COLO829 (cell line): Measurements from ENCODE around the gene DIAPH2.

ENCODE experiments used
- DNase-seq: peaks from one replicate; pipeline ENCODE4 v3.0.0; 2012; ENCODE audit warnings: low spot score

Gene DIAPH2

DNA sequence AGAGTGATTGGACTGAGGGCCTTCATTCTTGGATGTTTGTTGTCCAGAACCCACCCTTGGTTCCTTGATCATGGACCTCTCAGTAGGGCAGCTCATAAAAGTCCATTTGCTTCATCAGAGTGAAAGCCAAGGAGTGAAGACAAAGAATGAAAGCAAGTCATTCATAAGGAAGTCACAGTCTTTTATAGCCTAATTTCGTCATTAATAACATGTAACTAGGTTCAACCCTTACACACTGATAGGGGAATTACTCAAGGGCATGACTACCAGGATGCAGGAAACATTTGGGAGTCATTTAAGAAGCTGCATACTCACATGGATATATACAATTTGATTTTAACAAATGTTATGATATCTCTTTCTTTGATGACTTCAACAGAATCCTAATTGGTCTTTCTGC, 294.3 kb downstream of the DIAPH2 start:
- no peak for DNase-seq

DNA sequence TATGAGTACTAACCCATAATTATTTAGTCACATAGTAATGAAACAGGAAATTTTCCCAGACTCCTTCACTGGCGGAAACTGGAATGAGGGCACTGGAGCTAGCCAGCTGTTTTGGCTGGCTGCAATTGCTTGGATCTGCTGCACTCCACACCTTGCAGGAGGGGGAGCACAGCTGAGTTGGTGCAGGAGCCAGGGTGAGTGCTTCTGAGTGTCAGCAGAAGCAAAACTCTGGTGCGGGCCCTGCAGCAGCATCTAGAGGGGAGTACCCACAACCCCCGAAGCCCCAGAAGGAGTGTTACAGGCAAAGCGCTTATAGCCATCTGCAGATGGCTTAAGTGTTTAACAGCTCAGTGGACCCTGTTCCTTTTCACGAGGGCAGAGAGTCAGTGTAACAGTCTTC, 295.1 kb downstream of the DIAPH2 start:
- DNase-seq: no peak

DNA sequence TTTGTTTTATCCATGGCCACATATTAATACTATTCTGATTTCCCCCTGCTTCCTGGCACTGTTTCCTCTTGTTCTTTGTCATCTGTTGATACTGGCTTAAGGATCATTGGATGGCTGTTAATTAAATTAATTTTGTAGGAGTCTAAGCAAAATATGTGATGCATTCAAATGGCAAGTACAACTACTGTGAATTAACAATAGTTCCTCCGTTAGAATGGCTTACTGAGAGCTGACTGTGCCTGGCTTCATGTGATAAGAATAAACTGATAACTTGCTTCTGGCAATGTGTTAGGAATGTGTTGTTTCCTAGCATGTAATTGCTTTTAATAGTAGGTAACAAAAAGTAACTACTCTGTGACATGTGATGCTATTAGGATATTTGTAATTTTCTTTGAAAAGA, 297.5 kb downstream of the DIAPH2 start:
- no peak for DNase-seq

DNA sequence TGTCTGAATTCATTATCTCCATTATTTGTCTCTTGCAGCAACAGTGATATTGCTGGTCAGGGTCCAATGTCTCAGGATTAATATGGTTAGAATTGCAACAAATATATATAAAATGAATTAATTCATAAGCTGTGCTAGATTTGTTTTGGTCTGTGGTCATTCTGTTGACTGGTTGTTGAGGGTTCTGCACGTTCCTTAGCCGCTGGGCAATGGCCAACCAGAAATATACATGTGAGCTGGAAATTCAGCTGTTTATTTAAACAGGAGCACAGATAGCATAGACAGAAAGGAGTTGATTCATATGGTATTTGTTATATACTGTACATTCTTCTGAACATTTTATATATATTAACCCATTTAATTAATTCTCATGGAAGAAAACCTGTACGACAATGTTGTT, 299.9 kb downstream of the DIAPH2 start:
- no peak for DNase-seq

DNA sequence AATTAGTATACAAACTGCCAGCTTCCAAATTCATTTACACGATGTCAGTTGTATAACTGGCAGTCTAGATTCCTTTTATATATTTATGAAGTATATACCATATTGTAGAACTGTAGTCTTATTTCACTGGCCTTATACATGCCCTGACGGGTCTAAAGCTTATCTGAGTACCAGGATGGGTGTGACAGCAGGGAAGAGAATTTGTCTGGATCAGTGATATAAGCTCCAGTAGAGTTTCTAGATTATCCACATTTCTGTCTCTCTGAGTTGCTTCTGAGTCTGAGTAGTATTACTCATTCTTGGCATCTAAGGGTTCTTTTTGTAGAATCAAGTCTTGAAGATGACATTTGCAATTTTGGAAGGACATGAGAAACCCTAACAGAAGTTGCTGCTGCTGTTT, 300.4 kb downstream of the DIAPH2 start:
- no peak for DNase-seq

DNA sequence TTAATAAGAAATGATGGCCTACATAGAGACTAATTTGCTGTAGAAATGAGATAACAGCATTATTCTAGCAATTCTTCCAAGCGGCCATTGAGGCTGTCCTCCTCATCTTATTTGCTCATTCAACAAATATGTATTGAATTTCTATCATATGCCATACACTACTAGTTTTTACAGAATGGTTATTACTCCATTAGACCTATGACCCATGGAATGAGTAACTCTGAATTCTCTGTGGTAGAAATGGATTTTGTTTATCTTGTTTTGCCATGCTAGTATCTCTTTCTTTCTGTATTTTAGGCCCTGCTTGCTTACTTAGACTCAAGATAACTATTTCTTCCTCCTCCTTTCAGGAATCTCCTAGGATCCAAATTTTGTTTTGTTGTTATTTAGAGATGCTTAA, 302.6 kb downstream of the DIAPH2 start:
- no peak for DNase-seq

DNA sequence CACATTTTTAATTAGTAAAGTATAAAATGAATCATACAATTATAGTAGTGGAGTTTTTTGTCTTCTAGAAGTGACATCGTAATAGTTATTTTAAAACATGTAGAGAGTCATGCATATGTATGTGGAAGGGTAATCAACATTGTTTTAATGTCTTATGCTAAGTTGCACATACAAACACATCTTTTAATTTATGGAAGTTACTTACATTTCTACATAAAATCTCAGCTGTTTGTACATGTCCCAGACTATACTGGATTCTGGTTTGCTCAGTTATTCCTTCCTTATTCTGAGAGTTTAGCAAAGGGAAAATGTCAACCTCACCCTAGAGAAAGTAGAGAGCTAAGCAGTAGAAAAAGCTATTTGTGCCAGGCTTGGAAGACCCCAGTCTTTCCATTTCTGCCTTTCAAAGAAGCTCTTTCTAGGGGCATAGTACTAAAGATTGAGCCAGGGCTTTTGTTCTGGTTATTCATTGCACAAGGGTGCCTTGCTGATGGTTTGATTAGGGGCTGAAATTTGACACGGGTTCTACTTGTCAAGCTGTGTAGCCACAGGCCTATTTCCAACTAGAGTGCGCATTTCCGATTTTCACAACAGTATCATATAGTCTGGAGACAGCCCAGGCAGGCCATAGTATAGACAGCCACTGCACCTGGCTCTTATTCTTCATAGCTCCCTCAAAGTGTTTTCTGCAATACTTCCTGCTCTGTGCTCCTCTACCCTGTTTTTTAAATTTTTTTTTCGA, 305.4 kb downstream of the DIAPH2 start:
- no peak for DNase-seq

DNA sequence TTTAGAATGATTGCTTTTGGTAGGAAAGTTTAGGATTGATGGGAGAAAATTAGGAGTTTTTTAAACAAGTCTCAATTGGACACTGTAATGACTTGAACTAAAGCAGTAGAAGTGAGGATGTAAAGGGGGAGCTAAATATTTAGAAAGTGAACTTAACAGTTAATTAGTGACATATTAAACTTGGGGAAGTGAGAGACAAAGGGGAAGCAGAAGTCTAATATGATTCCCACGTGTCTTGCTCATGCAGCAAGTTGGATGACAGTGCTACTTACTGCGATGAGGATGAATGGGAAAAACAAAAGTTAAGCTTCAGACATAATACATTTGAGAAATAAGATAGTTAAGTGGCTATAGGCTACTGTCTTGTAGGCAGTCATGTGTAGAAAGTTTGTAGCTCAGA, 309.5 kb downstream of the DIAPH2 start:
- no peak for DNase-seq

DNA sequence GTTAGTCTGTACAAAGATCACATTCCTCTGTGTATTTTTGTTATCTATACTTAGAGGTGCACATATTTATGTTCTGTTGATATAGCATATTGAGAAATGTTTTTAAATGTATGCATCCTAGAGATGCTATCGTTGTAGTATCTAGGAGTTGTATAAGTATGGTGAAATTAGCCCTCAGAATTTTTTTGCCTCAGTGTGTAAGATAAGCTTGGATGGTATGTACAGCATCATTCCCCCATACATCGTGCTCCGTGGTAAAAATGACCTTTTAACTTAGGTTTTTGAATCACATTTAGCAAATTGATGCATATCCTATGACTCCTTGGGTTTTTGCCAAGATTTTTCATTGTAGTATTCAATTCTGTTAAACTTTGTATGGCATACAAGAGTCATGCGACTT, 312.6 kb downstream of the DIAPH2 start:
- no peak for DNase-seq

DNA sequence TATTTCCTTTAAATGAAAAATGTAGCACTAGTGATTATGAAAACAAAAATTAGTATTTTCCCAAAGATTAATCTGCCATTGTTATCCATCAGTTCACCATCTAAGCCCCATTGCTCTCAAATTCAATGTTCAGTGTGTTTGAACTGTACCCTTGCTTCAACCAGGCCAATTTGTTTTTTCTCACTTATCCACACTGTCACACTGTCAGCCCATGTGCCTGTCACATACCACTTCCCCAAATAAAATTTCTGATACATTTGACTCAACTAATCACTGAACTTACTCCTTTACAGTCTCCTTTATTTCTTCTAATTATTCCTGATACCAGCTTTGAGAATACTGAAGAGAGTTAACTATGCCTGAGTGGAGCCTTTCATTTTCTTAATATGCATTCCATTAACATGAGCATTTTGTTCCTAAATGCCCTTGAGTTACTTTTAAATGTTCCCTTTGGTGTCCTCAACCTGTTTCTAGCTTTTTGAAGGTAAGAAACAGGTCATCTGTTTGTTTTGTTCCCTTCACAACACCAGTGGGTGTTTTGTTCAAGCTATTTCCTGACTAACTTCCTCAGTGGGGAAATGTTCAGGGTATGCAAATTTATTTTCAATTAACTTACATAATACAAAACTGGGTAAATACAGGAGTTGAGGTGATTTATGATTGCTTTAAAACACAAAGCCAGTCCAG, 316.2 kb downstream of the DIAPH2 start:
- no peak for DNase-seq

DNA sequence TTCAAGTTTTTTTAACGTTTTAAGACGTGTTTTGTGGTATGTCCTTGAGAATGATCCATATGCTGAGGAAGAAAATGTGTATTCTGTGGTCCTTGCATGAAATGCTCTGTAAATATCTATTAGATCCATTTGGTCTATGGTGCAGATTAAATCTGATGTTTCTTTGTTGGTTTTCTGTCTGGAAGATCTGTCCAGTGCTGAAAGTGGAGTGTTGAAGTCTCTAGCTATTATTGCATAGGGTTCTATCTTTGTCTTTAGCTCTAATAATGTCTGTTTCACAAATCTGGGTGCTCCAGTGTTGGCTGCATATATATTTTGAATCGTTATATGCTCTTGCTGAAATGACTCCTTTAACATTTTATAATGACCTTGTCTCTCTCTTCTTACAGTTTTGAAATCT, 321.5 kb downstream of the DIAPH2 start:
- DNase-seq: no peak

DNA sequence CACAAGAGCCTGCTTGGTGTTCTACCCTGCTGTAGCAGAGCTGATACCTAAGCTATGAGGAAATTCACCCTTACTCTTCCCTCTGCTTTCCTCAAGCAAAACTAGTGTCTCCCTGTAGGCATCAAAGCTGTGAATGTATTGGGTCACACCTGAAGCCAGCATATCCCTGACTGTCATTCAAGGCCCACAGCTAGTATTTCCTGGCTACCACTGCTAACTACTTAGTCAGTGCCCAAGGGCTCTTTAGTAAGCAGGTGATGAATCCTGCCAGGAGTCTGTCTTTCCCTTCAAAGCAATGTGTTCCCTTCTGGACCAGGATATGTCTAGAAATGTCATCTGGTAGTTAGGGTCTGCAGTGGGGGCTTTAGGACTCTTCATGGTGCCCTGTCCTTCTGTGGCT, 324.7 kb downstream of the DIAPH2 start:
- DNase-seq: no peak

DNA sequence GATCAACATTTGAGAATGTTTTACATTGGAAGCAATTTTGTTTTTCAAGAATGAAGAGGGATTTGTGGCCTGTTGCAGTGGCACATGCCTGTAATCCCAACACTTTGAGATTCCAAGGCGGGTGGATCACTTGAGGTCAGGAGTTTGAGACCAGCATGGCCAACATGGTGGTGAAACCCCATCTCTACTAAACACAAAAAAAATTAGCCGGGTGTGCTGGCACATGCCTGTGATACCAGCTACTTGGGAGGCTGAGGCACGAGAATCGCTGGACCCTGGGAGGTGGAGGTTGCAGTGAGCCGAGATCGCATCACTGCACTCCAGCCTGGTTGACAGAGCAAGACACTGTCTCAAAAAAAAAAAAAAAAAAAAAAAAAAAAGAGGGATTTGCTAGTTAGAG, 326.9 kb downstream of the DIAPH2 start:
- no peak for DNase-seq

DNA sequence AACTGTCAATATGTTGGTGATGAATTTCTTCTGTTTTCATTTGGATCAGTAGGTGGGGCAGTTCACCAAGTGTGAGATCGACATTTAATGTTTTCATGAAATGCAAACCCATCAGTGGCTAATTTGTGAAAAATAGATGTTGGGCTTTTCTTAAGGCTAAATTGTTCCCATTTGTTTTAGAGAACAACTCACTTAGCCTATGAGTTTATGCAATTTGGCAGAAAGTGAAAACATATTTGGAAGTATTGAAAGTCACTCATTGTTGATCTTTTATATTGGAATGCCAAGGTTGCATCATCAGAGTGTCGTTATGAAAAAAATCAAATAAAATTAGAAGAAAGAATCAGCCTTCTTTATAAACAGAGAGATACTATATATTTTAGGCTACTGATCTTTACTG, 331.5 kb downstream of the DIAPH2 start:
- no peak for DNase-seq

DNA sequence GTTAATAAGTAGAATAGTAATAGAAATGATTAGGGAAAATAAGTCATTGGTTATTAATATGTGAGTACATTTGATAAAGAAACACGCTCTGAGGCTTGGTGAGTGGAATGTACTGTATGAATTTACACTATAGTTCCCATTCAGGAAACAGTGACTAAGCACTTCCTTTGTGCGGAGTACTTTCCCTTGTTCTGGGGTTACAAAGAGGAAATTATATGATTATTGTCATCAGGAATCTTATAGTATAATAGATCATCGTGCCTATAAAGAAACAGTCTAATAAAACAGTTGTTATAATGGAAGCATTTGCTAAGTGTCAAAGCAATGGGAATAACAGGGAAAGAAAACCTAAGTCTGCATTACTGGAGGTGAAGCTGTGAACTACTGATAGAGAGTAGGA, 337.0 kb downstream of the DIAPH2 start:
- DNase-seq: peak; percentile 20

DNA sequence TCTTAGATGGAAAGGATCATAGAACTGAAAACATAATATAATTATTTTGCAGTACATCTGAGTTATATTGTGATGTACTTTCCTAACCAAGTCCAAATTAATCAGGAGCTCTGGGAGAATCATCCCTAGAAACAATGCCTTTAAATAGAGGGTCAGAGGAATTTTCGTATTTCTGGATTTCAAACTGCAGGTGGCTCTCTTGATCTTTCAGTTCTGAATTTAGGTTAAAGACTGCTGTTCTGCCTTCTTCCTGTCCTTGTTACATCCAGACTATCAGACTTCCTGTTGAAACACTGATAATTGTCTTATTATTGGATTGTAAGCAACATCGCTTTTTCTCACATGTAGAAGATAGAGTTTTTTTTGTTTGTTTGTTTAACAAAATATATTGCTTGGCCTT, 341.8 kb downstream of the DIAPH2 start:
- no peak for DNase-seq

DNA sequence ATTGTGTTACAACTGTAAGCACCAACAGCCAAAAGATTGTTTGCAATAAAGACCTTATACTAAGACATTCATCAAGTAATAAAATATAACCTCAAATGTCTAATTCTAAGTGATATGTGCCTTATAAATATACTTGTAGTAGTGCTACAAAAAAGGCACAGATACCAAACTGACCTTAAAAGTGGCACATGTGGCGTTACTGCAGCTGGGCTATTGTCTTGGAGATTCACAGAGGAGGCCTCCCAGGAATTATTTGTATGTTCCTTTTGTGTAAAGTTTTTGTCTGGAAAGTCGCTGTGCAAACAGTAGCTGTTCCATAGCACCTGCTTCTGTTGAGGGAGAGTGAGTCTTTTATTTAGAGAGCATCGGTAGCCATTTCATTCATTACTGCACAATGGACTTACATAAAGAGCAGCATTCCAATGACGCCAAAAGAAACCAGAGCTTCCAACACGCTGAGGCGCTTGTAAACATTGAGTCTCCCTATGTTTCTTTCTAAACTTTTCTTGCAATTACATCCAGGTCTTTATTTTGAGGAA, 342.8 kb downstream of the DIAPH2 start:
- DNase-seq: no peak

DNA sequence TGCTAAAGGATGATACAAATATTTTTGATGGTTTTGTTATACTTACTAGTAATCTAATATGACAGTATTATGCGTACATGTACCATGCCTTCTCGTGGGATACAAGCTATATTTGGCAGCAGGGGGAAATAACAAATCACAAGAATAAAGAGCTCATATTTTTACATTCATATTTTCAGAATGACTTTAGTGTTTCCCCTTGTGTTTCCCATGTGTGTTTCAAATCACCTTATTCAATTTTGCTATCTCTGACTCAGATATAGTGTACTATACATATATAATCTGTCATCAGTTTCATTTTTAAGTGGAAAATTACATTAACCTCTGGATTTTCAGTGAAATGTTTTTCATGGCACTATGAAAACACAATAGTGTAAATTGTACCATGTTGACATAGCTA, 345.8 kb downstream of the DIAPH2 start:
- DNase-seq: no peak

DNA sequence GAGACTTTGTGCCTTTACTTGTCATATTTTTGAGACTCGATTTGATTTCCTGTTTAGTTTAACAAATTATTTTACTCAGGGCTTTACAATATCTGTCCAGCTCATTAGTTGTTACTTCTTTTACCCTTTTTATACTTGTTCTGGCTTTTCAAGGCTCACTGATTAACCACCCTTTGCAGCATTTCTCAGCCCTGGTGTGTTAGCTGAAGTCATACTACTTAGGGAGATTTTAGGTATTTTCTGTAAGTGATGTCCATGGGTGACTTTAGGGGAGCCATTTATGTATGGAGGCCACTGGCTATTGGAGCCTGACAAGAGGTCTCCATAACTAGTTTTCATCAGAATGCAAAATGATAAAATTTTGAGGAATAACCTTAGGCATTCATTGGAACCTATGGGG, 346.3 kb downstream of the DIAPH2 start:
- no peak for DNase-seq

DNA sequence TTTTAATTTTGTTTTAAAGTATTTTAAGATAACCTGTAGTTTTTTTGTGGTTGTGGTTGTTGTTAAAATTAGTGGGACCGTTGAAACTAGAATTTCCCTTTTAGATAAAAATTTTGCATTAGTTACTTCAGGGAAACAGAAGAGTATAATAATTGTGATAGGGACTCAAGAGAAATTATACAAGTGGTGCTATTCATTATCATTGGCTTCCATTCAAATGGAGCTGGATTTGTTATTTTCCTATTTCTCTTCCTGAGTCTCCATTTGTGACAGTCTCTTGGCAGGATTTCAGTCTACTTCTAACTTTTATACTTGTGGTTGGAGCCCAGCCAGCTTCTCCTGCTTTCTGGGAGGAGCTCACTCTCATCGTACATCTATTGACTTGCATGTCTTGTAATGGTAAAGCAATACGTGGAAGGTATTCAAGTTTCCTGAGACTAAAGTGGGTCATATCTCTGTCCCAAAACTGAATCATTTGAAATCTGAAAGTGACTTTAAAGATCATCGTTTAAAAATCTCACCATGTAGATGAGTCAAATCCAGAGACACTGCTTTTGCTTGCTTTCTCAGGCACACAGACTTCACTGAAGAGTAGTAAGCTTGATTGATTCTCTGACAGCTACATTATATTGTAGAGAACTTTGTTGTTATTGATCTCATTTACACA, 354.9 kb downstream of the DIAPH2 start:
- DNase-seq: peak; percentile 40

DNA sequence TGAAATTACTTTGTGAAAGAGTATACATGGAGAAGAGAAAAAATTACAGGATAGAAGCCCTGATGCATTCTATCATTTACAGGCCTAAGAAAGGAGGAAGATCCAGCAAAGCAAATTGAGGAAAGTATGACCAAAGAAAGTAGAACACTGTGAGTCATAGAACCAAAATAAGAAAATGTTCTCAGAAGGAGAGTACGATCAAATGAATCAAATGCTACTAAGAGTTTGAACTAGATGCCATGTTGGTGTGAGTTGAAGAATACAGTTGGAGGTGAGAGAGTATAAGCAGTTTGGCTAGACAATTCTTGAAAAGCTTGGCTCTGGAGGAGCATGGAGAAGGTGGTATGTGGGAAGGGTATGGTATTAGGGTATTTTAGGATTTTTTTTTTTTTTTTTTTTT, 360.8 kb downstream of the DIAPH2 start:
- DNase-seq: no peak

DNA sequence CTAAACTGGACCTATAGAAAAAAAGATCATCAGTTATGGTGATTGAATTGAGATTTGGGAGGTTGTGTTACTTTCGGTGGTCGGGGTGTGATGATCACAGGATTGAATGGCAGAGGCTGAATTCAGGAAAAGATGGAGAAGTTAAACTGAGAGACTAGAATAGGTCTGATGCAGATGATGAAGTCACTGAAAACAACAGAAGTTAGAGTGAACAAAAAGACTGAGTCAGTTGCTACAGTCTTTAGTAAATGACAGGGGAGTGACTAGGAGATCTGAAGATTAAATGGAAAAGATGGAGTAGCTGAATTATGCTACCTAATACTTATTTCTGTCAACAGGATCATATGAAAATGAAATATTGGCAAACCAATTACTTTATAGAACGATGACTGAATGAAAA, 362.2 kb downstream of the DIAPH2 start:
- no peak for DNase-seq

DNA sequence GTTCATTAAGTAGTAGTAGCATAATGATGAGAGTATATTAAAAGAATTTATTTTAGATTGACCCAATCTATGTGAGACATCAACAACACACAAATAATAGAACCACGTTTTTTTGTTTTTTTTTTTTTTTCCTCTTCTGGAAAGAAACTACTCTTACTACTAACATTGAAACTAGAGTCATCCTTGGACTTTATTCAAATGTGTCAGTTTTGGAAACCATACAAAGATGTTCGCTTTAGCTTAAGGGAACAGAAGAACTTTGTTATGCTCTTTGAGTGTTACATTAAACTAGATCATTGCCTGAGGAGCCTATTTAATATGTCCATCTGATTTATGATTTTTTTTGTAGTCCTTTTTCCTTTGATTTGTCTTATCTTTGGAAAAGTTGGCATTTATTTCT, 365.8 kb downstream of the DIAPH2 start:
- DNase-seq: peak; percentile 8
